Renal cortical epithelial cell (primary cell): ENCODE data around the gene SRBD1. TPM values are rescaled to one million over a fixed set of nuclear protein-coding genes. Genes with fewer than 3 reads are reported as not detected.
A peak's percentile ranks its signal among the peaks of the same experiment; 100 is the strongest.

Experiments
- DNase-seq: peaks from one replicate; pipeline ENCODE4 v3.0.0-alpha.2; 2011; ENCODE audit warnings: low read depth
- total RNA-seq: library from RNA; depleted of rRNA; stranded (reverse); fragments of >200 nt; gene quantifications from 2 replicates; pipeline ENCODE4 v1.2.3, GENCODE V29; 2014

SRBD1 gene
- total RNA-seq, 1 donor from 2014 or later, result 13.6 TPM

- no peak for DNase-seq
Observed at GRCh38 chr2:45631955-45632354, 20.9 kb upstream of the SRBD1 start.

GRCh38 chr2:45631319-45631718, 20.3 kb upstream of the SRBD1 start:
- DNase-seq, result no peak

GRCh38 chr2:45629971-45630370, 18.9 kb upstream of the SRBD1 start:
- no peak for DNase-seq

- DNase-seq, result peak; percentile 78
Observed at GRCh38 chr2:45627911-45628310, 16.8 kb upstream of the SRBD1 start.

GRCh38 chr2:45626387-45627221, 15.5 kb upstream of the SRBD1 start:
- no peak for DNase-seq

GRCh38 chr2:45625824-45626223, 14.8 kb upstream of the SRBD1 start:
- peak; percentile 4 for DNase-seq

GRCh38 chr2:45623098-45623497, 12.0 kb upstream of the SRBD1 start:
- peak; percentile 41 for DNase-seq

GRCh38 chr2:45622336-45623075, 11.4 kb upstream of the SRBD1 start:
- DNase-seq, result peak; percentile 9

- DNase-seq, result no peak
Observed at GRCh38 chr2:45617496-45617895, 6.4 kb upstream of the SRBD1 start.

GRCh38 chr2:45616658-45617411, 5.8 kb upstream of the SRBD1 start:
- DNase-seq, result peak; percentile 45

GRCh38 chr2:45614871-45615415, 3.9 kb upstream of the SRBD1 start:
- DNase-seq, result no peak

GRCh38 chr2:45614330-45614729, 3.3 kb upstream of the SRBD1 start:
- no peak for DNase-seq

- DNase-seq, result peak; percentile 76
Observed at GRCh38 chr2:45612731-45613130, 1.7 kb upstream of the SRBD1 start.

GRCh38 chr2:45612285-45612684, 1.2 kb upstream of the SRBD1 start:
- DNase-seq, result peak; percentile 77

- DNase-seq, result peak; percentile 76
Observed at GRCh38 chr2:45610281-45611019, 617 bp downstream of the SRBD1 start.

GRCh38 chr2:45607701-45608100, 3.4 kb downstream of the SRBD1 start:
- peak; percentile 23 for DNase-seq

GRCh38 chr2:45606796-45607195, 4.3 kb downstream of the SRBD1 start:
- no peak for DNase-seq

- DNase-seq, result no peak
Observed at GRCh38 chr2:45605116-45605515, 6.0 kb downstream of the SRBD1 start.

GRCh38 chr2:45602624-45603023, 8.4 kb downstream of the SRBD1 start:
- no peak for DNase-seq

- DNase-seq, result no peak
Observed at GRCh38 chr2:45598545-45598944, 12.5 kb downstream of the SRBD1 start.

GRCh38 chr2:45596761-45597160, 14.3 kb downstream of the SRBD1 start:
- DNase-seq, result no peak
